ENCODE measurements around the gene STPG4. TPM values are rescaled to one million over a fixed set of nuclear protein-coding genes. Genes with fewer than 3 reads are reported as not detected.

STPG4 gene
- total RNA-seq, 1 donor from 2014 or later: under 0.01 TPM

DNA sequence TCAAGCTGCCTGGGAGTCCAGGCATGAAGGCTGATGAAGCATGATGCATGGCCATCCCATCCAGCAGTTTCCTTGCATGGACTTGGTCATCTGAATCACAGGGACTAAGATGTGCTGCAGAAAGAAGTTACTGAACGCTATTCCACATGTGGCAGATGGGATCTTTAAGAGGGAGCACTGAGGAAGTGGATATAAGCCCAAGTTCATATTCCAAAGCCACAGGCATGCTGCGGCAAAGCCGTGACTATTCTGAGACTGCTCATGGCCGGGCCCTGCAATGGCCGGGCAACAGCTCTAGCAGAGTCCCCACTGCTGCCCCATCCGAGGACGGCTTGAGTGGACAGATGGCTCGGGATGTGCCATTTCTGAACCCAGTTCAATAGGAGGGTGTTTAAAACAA, 61.5 kb downstream of the STPG4 start:
- FAIRE-seq (no peak), DNase-seq (ENCODE audit: low read depth) (no peak)
- TF ChIP-seq, protein P1, sequence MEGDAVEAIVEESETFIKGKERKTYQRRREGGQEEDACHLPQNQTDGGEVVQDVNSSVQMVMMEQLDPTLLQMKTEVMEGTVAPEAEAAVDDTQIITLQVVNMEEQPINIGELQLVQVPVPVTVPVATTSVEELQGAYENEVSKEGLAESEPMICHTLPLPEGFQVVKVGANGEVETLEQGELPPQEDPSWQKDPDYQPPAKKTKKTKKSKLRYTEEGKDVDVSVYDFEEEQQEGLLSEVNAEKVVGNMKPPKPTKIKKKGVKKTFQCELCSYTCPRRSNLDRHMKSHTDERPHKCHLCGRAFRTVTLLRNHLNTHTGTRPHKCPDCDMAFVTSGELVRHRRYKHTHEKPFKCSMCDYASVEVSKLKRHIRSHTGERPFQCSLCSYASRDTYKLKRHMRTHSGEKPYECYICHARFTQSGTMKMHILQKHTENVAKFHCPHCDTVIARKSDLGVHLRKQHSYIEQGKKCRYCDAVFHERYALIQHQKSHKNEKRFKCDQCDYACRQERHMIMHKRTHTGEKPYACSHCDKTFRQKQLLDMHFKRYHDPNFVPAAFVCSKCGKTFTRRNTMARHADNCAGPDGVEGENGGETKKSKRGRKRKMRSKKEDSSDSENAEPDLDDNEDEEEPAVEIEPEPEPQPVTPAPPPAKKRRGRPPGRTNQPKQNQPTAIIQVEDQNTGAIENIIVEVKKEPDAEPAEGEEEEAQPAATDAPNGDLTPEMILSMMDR (IDR thresholded peaks at IDR 0.05; ENCODE audit: insufficient read depth, low read length, severe bottlenecking): no peak
- H3K36me3 ChIP-seq (ENCODE audit: control insufficient read depth, insufficient read depth, low read length): no peaks in the 10 kb centered on the region
- no peak overlapping the region for H3K4me3 ChIP-seq (ENCODE audit: low read depth, low read length)
- H3K27me3 ChIP-seq (ENCODE audit: control insufficient read depth, insufficient read depth, low read length): no peaks in the 10 kb centered on the region

DNA sequence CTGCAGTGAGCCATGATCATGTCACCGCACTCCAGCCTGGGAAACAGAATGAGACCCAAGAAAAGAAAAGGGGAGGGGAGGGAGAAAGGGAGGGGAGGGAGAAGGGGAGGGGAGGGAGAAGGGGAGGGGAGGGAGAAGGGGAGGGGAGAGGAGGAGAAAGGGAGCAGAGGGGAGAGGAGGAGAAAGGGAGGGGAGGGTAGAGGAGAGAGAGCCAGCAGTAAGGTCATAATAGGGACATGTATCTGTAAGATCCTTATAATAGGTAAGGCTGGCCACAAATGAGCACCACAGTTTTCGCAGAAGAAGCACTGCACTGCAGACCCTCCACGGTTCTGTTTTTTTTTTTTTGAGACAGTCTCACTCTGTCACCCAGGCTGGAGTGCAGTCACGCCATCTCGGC, 62.6 kb downstream of the STPG4 start:
- H3K27me3 ChIP-seq (ENCODE audit: control insufficient read depth, insufficient read depth, low read length): no peaks in the 10 kb centered on the region
- TF ChIP-seq, protein P1 (IDR thresholded peaks at IDR 0.05; ENCODE audit: insufficient read depth, low read length, severe bottlenecking): no peak
- H3K4me3 ChIP-seq (ENCODE audit: low read depth, low read length): no peak overlapping the region
- FAIRE-seq: no peak
- DNase-seq (ENCODE audit: low read depth): no peak
- no peaks in the 10 kb centered on the region for H3K36me3 ChIP-seq (ENCODE audit: control insufficient read depth, insufficient read depth, low read length)

DNA sequence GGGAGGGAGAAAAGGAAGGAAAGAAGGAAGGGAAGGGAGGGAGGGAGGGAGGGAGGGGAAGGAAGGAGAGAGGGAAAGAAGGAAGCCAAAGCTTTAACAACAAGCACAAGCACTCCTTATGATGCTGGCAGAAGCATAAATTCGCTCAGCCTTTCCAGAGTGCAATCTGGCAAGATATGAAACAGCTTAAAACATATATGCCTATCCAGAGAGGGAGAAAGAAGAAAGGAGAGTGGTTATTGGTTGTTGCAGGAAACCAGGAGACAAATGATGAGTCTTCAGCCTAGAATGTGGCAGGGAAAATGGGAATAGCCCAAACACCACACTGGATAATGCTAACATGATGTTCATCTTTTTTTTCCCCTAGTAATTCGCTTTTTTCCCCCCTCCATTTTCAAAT, 64.0 kb downstream of the STPG4 start:
- H3K36me3 ChIP-seq (ENCODE audit: control insufficient read depth, insufficient read depth, low read length): no peaks in the 10 kb centered on the region
- TF ChIP-seq, protein P1 (IDR thresholded peaks at IDR 0.05; ENCODE audit: insufficient read depth, low read length, severe bottlenecking): no peak
- FAIRE-seq: no peak
- no peak for DNase-seq (ENCODE audit: low read depth)
- no peak overlapping the region for H3K4me3 ChIP-seq (ENCODE audit: low read depth, low read length)
- H3K27me3 ChIP-seq (ENCODE audit: control insufficient read depth, insufficient read depth, low read length): no peaks in the 10 kb centered on the region

DNA sequence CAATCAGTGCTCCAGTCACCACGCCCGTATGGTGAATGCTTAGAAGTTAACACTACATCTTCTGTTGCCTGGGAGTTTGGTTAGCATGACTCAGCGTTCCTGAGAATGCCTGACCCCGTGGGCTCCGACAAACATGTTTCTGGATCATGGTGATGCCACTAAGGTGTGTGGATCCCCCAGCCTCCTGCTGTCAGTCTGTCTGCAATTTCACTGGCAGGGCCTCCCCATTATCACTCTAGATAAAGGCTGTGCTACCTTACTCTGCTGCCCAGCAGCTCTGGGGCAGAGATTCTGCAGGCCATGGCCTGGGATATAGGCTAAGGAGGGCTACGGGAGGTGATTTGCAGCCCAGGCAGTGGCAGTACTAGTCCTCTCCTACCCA, 66.0 kb downstream of the STPG4 start:
- DNase-seq (ENCODE audit: low read depth): peak; percentile 52
- H3K36me3 ChIP-seq (ENCODE audit: control insufficient read depth, insufficient read depth, low read length): no peaks in the 10 kb centered on the region
- no peaks in the 10 kb centered on the region for H3K27me3 ChIP-seq (ENCODE audit: control insufficient read depth, insufficient read depth, low read length)
- H3K4me3 ChIP-seq (ENCODE audit: low read depth, low read length): no peak overlapping the region
- FAIRE-seq: no peak
- TF ChIP-seq, protein P1 (IDR thresholded peaks at IDR 0.05; ENCODE audit: insufficient read depth, low read length, severe bottlenecking): no peak

DNA sequence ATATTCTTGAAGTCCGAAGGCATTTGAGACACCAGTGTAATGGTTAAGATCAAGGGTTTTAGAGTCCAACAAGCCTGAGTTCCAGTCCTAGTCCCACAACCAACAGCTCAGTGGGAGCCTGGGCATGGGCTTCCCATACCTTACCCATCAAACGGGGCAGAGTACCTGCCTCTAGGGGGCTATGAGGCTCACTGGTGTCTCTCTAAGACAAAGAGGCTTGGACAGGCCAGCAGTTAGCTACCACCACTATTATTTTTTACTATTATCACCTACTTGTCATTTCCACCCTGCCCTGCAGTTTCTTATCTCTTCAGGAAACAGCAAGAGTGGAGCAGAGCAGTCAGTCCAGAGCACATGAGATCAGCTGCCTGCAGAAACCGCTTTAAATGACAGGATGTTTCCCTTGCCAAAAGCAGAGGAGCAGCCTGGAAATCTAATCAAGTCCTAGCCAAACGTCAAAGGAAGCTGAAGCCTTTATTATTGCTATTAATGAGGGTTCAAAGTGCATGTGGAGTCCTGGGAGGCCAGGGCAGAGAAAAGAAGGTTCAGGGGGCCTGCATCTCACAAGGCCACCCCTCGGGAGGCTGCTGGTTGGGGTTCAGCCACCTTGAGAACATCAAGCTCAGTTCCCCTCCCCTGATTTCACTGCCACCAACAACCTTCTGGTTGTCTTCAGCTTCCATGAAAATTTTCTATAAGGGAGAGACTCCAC, 66.6 kb downstream of the STPG4 start:
- no peaks in the 10 kb centered on the region for H3K36me3 ChIP-seq (ENCODE audit: control insufficient read depth, insufficient read depth, low read length)
- H3K4me3 ChIP-seq (ENCODE audit: low read depth, low read length): no peak overlapping the region
- DNase-seq (ENCODE audit: low read depth) (no peak), FAIRE-seq (no peak)
- TF ChIP-seq, protein P1 (IDR thresholded peaks at IDR 0.05; ENCODE audit: insufficient read depth, low read length, severe bottlenecking): peak; percentile 10
- H3K27me3 ChIP-seq (ENCODE audit: control insufficient read depth, insufficient read depth, low read length): no peaks in the 10 kb centered on the region

DNA sequence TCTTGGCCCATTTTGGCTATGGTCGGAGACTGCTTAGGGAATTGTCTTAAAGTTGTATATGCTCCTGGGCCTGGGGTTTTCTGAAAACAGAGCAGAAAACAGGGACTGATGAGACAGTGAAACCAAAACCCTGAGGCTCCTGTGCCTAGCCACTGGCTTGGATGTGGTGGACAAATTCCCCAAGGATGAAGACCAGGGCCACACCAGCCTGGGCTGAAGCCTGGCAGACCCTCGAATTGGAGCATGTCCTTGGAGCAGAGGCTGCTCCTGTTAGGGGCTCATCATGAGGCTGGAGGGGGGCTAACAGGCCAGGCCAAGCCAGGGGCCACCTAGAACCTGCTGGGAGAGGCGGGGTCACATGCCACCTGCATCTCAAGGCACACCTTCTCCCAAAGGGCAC, 68.1 kb downstream of the STPG4 start:
- FAIRE-seq (no peak), DNase-seq (ENCODE audit: low read depth) (no peak)
- Histone ChIP-seq H3K27me3 (ENCODE audit: control insufficient read depth, insufficient read depth, low read length) (no peaks in the 10 kb centered on the region), H3K36me3 (ENCODE audit: control insufficient read depth, insufficient read depth, low read length) (no peaks in the 10 kb centered on the region), H3K4me3 (ENCODE audit: low read depth, low read length) (no peak overlapping the region)
- TF ChIP-seq, protein P1 (IDR thresholded peaks at IDR 0.05; ENCODE audit: insufficient read depth, low read length, severe bottlenecking): no peak

Measured in bronchial epithelial cell (primary cell).